ENCODE results near the gene DUSP15. TPM values are rescaled to one million over a fixed set of nuclear protein-coding genes. Genes with fewer than 3 reads are reported as not detected.

The DUSP15 gene
- polyA plus RNA-seq, 1 donor (not counting 4 experiments of a cell fraction or from before 2014, with no cell fraction given), result not detected

- H3K27ac ChIP-seq (ENCODE audit: control insufficient read depth, insufficient read depth, low read length), result no peak overlapping the region
- no peak overlapping the region for H3K4me3 ChIP-seq (ENCODE audit: control insufficient read depth in 2 of 3, extremely low read depth in 1 of 3, insufficient read depth in 2 of 3, low read depth in 1 of 3, low read length in 3 of 3)
- H4K20me1 ChIP-seq (ENCODE audit: control insufficient read depth, extremely low read depth, insufficient read depth, low read length), result no peaks in the 10 kb centered on the region
- peaks cover 49% of the 10 kb centered on the region for H3K27me3 ChIP-seq (ENCODE audit: control insufficient read depth, extremely low read depth, insufficient read depth, low read length)
- H3K79me2 ChIP-seq (ENCODE audit: control insufficient read depth, insufficient read depth, low read length), result no peaks in the 10 kb centered on the region
- no peaks in the 10 kb centered on the region for H3K9me1 ChIP-seq (ENCODE audit: control insufficient read depth, extremely low read depth, insufficient read depth, low read length)
- TF ChIP-seq, protein P1, sequence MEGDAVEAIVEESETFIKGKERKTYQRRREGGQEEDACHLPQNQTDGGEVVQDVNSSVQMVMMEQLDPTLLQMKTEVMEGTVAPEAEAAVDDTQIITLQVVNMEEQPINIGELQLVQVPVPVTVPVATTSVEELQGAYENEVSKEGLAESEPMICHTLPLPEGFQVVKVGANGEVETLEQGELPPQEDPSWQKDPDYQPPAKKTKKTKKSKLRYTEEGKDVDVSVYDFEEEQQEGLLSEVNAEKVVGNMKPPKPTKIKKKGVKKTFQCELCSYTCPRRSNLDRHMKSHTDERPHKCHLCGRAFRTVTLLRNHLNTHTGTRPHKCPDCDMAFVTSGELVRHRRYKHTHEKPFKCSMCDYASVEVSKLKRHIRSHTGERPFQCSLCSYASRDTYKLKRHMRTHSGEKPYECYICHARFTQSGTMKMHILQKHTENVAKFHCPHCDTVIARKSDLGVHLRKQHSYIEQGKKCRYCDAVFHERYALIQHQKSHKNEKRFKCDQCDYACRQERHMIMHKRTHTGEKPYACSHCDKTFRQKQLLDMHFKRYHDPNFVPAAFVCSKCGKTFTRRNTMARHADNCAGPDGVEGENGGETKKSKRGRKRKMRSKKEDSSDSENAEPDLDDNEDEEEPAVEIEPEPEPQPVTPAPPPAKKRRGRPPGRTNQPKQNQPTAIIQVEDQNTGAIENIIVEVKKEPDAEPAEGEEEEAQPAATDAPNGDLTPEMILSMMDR (optimal IDR thresholded peaks at IDR 0.05 in 1 of 3, IDR thresholded peaks at IDR 0.05 in 1 of 3, conservative IDR thresholded peaks at IDR 0.05 in 1 of 3; ENCODE audit: extremely low read depth in 1 of 3, insufficient read depth in 2 of 3, low read length in 3 of 3), result no peak
- TF ChIP-seq EZH2 (IDR thresholded peaks at IDR 0.05; ENCODE audit: low read length), result no peak
- H2AFZ ChIP-seq (ENCODE audit: control insufficient read depth, low read length), result no peak overlapping the region
- DNase-seq (ENCODE audit: low read depth, low spot score) (no peak), FAIRE-seq (no peak)
- H3K36me3 ChIP-seq (ENCODE audit: control insufficient read depth in 2 of 2, extremely low read depth in 1 of 2, insufficient read depth in 2 of 2, low read length in 2 of 2), result no peaks in the 10 kb centered on the region
- peaks cover 2% of the 10 kb centered on the region for H3K4me1 ChIP-seq (ENCODE audit: control insufficient read depth, extremely low read depth, insufficient read depth, low read length)
- H3K9ac ChIP-seq (ENCODE audit: control insufficient read depth, extremely low read depth, insufficient read depth, low read length), result no peak overlapping the region
- no peaks in the 10 kb centered on the region for H3K9me3 ChIP-seq (ENCODE audit: control insufficient read depth, low read depth, low read length)
- dilution Hi-C loops (cut with MboI; ENCODE audit: extremely low pct_ligation_motif_present, low sequenced_read_pairs), result no loop called here
- no peak overlapping the region for H3K4me2 ChIP-seq (ENCODE audit: control insufficient read depth, extremely low read depth, insufficient read depth, low read depth, low read length)
Observed at GRCh38 chr20:31863296-31864085, 6.8 kb downstream of the DUSP15 start.

- Histone ChIP-seq H3K27me3 (ENCODE audit: control insufficient read depth, extremely low read depth, insufficient read depth, low read length) (peaks cover 49% of the 10 kb centered on the region), H4K20me1 (ENCODE audit: control insufficient read depth, extremely low read depth, insufficient read depth, low read length) (no peaks in the 10 kb centered on the region)
- dilution Hi-C loops (cut with MboI; ENCODE audit: extremely low pct_ligation_motif_present, low sequenced_read_pairs), result no loop called here
Observed at GRCh38 chr20:31862506-31862905, 7.8 kb downstream of the DUSP15 start.

More at GRCh38 chr20:31862506-31862905, 7.8 kb downstream of the DUSP15 start:
- DNase-seq (ENCODE audit: low read depth, low spot score) (no peak), FAIRE-seq (no peak)
- Histone ChIP-seq H3K9ac (ENCODE audit: control insufficient read depth, extremely low read depth, insufficient read depth, low read length) (no peak overlapping the region), H3K4me2 (ENCODE audit: control insufficient read depth, extremely low read depth, insufficient read depth, low read depth, low read length) (no peak overlapping the region), H3K4me3 (ENCODE audit: control insufficient read depth in 2 of 3, extremely low read depth in 1 of 3, insufficient read depth in 2 of 3, low read depth in 1 of 3, low read length in 3 of 3) (no peak overlapping the region), H3K9me1 (ENCODE audit: control insufficient read depth, extremely low read depth, insufficient read depth, low read length) (no peaks in the 10 kb centered on the region), H3K27ac (ENCODE audit: control insufficient read depth, insufficient read depth, low read length) (no peak overlapping the region), H3K79me2 (ENCODE audit: control insufficient read depth, insufficient read depth, low read length) (no peaks in the 10 kb centered on the region), H2AFZ (ENCODE audit: control insufficient read depth, low read length) (no peak overlapping the region), H3K9me3 (ENCODE audit: control insufficient read depth, low read depth, low read length) (no peaks in the 10 kb centered on the region), H3K4me1 (ENCODE audit: control insufficient read depth, extremely low read depth, insufficient read depth, low read length) (peaks cover 2% of the 10 kb centered on the region), H3K36me3 (ENCODE audit: control insufficient read depth in 2 of 2, extremely low read depth in 1 of 2, insufficient read depth in 2 of 2, low read length in 2 of 2) (no peaks in the 10 kb centered on the region)
- TF ChIP-seq, protein P1 (optimal IDR thresholded peaks at IDR 0.05 in 1 of 3, IDR thresholded peaks at IDR 0.05 in 1 of 3, conservative IDR thresholded peaks at IDR 0.05 in 1 of 3; ENCODE audit: extremely low read depth in 1 of 3, insufficient read depth in 2 of 3, low read length in 3 of 3), result no peak
- no peak for TF ChIP-seq EZH2 (IDR thresholded peaks at IDR 0.05; ENCODE audit: low read length)

Data from keratinocyte (primary cell).